Testis (tissue), 2 donors: Measurements from ENCODE around the gene TRIB2.

Source experiments
- CTCF ChIP-seq, 3 experiments: fragments of 450-650 bp in 2 of 3; fragments of 200-600 bp in 1 of 3; sonication (generic) in 1 of 3; IDR thresholded peaks; one replicate each; pipeline ENCODE4 v1.5.1; 2016 to 2019; ENCODE audit warnings: antibody characterized with exemption in 3 of 3, mild to moderate bottlenecking in 2 of 3, moderate library complexity in 1 of 3
- POLR2A ChIP-seq: fragments of 450-650 bp; IDR thresholded peaks from one replicate; pipeline ENCODE4 v1.6.1; 2017; ENCODE audit warnings: antibody characterized with exemption, mild to moderate bottlenecking, moderate library complexity

- TF ChIP-seq CTCF (IDR thresholded peaks at IDR 0.05) (no peak), POLR2A (no peak)
Observed at GRCh38 chr2:12710301-12710700, 6.4 kb upstream of the TRIB2 start.
